Right kidney (tissue), 1 donor: ENCODE data around the gene BNIP5.

Experiments
- DNase-seq: peaks from one replicate; pipeline ENCODE4 v3.0.0-alpha.2; 2016

Gene BNIP5

DNA sequence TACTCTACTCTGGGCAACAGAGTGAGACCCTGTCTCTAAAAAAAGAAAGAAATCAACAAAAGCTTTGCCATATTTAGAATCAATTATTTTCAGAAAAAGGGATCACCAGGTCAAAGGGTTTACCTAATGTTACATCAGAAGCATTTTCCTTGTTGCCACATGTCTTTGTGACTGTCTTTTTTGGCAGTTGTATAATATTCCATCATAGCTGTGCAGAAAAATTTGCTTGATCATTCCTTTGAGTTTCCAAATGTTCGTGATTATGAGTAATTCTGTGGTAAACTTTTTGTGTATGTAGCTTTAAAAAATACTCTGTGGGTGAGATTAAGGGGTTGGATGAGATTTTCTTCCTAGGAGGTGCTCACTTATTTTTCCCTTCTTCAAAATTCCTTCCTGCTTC lies 40.4 kb downstream of the BNIP5 start:
- no peak for DNase-seq

DNA sequence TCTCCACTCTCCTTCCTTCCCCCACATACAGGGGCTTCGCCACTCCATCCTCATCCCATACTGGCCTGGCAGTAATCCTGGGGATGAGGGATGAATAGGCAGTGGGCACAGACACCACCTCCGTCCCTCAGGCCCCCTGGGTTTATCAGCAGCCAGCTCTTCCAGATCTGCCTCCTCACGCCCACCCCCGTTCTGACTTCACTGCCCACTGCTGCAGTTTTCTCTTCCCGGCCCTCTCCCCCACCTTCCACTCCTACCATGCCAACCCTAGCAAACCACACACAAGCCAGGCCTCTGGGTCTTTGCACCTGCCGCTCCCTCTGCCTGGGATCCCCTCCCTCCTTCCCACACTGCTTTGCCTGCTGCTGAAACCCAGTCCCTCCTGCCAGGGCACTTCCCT lies 44.5 kb downstream of the BNIP5 start:
- no peak for DNase-seq

DNA sequence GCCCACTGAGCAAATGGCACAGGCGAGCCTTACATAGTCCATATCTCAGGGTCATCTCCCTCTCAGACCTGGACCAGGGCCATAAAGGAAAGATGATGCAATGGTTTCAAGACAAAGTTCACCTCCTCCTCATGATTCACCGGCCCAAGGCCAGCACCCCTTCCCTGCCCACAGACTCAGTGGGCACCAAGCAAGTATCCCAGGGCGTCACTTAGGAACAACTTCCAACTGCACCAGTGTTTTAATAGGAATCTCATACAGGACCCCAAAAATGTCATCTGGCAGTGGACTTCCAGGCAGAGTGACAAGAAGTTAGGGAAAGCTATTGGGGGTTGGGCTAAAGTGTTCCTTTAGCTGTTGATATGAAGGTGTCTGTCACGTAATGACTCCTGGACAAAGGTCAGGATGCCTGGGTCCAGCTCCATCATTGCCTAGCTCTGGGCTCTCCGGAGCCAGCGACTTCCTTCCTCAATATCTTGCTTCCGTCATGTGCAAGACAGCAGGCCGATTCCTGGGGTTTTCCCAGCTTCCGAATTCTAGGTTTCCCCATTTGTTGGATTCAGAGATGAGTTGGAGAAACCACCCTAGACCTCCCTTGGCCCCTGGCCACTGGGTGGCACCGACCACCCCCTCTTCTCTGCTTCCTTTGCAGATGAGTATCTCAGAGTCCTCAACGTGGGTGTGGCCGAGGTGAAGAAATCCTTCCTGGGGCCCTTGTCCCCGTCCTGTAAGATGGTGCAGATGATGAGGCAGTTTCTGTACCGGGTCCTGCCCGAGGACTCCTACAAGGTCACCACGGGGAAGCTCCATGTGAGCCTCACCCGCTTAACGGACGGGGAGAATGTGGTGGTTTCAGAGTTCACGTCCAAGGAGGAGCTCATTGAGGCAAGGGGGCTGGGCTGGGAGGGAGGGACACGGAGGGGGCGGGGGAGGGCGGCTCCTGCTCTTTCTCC lies 45.7 kb downstream of the BNIP5 start:
- no peak for DNase-seq

DNA sequence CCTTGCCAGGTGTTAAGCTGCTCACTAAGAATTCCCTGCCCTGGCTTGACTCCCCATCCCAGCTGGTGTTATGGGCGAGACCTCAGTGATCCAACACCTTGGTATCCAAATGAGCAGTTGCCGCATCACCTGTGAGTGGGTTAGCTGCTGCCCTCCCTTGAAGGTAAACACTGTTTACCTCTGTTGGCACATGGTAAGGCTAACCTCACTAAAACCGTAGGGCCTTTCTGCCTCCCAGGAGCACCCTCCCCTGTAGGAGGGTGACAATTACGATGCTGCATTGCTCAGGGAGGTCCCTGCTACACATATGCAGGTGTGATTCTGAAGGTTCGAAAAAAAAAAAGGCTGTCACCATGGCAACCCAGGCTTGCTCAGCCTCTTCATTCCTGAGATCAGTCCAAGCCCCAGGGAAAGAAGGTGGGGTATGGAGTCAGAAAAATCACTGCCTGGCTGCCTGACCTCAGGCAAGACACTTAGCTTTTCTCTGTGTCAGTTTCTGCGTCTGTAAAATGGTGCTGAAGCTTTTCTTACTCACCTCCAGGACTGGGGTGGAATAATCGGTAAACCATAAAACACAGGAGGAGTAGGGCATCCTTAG lies 47.3 kb downstream of the BNIP5 start:
- DNase-seq, result no peak

DNA sequence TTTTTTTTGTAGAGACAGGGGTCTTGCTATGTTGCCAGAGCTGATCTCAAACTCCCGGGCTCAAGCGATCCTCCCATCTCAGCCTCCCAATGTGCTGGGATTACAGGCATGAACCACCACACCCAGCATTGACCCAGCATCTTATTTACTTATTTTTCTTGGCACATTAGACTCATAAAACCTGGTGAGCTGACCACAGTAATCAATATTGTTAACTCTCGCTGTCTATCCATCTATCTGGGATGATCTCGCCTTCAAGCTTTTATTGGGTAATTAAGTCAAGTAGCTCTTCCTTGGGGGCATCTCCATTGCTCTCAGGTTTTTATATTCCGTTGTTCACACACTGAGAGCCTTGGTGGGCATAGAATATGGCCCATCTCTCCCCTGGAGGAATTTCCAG lies 49.8 kb downstream of the BNIP5 start:
- no peak for DNase-seq

DNA sequence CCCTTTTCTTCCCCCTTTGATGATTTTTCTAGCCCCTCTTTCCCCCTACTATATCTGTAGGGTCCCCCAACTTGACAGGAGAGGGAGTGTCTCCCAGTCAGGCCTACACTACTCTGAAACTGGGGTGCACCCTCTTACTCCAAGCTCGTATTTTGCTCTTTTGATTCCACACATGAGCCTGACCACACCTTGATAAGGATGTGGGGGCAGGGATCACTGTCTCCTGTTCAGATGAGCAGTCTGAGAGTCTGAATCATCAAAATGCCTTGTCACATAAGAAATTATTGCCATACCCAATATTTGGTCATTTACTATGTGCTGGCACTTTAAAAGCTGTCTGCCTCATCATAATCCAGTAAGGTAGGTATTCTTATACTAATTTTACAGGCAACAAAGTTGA lies 50.9 kb downstream of the BNIP5 start:
- DNase-seq, result no peak

DNA sequence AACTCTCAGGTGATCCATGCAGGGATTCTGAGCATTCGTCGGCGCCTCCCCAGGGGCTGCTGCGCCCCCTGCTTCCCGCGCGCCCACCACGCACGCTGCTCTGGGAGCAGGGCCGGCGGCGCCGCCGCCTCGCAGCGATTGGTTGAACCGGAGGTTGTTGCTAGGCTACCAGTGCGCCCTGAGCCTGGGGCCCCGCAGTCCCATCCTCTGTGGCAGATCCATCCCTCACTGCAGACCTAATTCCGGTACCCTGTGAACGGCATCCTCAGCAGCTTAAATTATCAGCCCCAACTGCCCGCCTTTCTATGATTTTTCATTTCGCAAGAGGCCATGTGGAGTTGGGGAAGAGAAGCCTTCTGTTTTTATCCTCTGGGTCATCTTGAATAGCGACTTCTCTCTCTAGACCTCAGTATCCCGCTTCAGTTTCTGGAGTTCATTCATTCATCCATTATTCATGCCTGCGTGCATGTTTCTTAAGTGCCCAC lies 51.5 kb downstream of the BNIP5 start:
- no peak for DNase-seq

DNA sequence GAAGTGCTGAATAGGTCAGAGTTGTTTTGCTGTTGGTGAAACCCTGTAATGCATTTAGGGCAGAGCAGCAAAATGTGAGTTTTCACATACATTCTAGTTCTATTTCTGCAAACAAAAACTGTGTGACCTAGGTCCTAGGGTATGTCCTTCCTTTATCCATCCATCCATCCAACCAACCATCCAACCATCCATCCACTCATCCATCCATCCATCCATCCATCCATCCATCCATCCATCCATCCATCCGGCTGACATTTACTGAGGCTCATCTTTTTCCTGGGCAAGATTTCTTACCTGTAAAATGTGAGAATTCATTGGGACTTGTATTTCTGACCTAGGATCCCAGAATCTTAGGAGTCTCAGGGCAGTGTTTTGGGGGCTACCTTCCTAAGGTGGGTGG lies 52.3 kb downstream of the BNIP5 start:
- no peak for DNase-seq

DNA sequence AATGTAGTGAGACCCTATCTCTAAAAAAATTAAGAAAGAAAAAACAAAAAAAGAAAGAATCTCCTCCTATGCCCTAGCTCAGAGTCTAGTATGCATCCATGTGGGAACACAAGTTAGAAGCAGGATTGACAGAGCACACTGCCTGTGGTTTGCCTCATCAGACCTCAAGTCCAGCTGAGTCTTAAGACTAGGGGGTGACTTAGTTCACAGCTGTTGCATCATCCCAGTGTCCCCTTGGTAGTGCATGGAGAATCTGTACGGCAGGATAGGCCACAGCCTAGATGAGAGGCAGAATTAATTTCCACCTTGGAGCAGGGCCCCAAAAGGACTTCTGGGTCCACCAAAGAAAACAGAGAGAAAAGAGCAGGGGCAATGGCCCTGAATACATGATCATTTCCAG lies 53.1 kb downstream of the BNIP5 start:
- no peak for DNase-seq

DNA sequence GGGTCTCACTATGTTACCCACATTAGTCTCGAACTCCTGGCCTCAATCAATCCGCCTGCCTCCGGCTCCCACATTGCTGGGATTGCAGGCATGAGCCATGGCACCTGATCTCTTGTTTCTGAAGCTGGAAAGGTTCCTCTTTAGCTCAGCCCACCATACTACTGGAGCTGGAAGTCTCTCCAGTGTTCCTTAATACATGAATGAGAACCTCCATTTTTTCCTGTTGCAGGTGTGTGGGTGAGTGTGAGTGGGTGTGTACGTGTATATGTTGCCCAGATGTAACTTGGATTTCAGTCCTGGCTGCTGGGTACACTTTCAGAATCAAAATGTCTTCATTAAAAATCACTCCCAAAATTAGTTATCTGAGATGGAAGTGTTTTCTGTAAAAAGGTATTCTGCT lies 55.7 kb downstream of the BNIP5 start:
- no peak for DNase-seq

DNA sequence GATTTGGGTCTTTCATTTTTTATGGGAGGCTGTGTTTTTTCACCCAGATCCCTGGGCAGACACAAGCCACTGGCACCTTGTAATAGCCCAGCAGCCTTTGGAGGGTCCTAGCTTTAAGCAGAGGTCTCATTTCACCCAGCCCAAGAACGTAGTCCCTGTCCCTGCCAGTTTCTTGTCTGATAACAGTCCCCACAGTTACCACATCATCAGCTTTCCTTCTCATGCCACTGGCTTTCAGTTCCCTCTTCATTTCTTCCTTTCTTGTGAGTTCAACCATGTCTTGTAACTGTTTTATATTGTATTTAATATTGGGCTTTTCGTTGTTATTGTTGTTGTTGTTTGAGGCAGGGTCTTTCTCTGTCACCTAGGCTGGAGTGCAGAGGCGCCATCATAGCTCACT lies 56.2 kb downstream of the BNIP5 start:
- no peak for DNase-seq

DNA sequence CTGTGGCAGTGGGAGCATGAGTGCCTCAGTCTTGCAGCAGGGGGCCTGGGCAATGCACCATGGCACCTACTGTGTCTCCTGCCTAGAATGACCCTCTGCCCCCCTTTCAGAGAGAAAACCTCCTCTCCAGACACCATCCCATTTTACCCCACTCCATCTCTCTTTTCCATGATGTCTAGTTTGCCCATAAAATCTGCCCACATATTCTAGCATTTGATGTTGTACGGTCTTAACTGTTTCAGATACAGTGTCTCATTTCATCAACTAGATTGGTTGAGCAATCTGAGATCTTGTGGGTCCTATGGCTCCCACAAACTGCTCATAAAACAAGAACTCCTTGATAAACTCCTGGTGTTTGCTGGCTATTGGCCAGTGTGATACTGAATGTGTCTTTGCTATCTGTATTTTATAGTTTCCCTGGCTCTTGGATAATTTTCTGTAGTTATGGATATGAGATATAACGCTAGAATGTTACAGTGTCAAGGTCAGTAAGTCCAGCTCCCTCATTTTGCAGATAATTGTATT lies 58.7 kb downstream of the BNIP5 start:
- no peak for DNase-seq

DNA sequence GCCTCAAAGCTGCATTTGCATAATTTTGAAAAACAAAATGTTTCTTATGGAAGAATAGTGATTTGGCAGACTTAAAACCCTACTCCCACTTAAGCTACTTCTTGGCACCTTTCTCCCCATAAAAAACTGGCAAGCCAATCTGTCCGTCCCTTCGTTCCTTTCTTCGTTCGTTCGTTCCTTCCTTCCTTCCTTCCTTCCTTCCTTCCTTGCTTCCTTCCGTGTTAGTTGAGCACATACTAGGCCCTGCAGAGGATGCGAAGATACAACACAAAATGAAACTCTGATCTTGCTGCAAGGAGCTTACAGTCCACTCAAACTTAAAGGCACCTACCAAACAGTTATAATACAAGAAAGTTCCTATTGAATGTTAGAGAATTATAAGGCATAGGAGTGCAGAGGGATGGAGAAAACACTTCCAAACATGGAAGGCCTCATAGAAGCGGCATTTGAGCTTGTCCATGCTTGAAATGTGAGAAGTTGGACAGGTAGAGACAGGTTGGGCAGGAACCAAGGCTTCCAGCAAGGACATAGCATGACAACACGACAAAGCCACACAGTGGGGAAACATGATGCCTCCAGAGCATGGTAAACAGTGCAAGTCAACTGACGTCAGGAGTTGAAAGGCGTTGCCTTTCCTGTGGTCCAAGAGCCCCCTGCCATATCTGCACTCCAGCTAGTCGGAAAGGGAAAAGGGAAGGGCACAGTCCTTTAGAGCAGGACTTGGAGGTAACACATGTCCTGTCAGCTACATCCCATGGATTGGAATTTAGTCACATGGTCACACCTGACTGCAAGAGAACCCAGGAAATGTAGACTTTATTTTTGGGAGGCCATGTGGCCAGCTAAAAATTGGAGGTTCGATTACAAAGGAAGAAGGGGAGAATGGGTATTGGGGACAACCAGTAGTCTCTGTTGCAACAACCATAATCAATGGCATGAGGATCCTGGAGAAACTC lies 59.8 kb downstream of the BNIP5 start:
- no peak for DNase-seq

DNA sequence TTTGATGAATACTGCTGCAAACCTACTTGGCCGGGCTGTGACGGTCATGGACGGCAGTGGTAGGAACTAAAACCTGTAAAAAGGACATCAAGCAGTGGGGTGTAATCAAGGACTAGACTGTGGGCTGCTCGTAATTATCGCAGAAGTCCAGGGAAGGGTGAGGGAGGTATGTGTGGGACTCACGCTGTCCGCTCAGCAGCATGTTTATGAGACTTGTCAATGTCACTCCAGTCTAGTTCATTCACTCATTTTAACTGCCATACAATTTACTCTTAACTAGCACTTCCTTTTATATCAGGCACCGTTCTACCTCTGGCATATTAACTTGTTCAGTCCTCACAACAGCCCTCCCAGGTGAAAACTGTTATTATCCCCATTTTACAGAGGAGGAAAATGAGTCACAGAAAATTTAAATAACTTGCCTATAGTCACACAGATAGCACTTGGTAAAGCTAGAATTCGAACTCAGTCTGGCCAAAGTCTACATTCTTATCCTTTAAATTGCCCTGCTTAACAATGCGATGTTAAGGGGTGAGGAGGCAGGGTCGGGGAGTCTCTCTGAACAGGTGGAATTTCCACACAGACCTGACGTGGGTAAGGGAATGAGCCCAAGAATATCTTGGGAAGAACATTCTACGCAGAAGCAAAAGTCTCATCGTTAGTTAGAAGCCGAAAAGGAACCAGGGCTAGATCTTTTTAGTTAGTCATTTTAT lies 62.7 kb downstream of the BNIP5 start:
- DNase-seq, result no peak

DNA sequence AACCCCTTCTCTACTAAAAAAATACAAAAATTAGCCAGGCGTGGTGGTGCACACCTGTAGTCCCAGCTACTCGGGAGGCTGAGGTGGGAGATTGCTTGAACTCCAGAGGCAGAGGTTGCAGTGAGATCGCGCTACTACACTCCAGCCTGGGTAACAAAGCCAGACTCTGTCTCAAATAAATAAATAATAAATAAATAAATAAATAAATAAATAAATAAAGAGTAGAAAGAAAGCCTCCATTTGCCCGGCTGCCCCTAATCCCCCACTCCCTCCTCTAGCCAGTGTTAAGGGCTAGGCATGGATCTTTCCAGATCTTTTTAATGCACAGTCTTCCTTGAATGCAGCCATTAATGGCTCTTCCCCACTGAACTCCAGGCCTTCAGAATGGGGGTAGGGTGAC lies 63.6 kb downstream of the BNIP5 start:
- no peak for DNase-seq

DNA sequence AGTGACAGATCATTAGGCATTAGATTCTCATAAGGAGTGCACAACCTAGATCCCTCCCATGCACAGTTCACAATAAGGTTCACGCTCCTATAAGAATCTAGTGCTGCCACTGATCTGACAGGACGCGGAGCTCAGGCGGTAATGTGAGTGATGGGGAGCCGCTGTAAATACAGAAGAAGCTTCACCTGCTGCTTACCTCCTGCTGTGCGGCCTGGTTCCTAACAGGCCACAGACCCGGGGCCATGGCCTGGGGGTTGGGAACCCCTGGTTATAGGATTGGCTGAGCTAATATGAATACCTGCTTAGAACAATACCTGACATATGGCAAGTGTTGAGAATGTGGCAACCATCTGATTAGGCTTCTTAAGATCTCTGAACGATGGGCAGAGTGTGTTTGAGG lies 64.5 kb downstream of the BNIP5 start:
- no peak for DNase-seq

DNA sequence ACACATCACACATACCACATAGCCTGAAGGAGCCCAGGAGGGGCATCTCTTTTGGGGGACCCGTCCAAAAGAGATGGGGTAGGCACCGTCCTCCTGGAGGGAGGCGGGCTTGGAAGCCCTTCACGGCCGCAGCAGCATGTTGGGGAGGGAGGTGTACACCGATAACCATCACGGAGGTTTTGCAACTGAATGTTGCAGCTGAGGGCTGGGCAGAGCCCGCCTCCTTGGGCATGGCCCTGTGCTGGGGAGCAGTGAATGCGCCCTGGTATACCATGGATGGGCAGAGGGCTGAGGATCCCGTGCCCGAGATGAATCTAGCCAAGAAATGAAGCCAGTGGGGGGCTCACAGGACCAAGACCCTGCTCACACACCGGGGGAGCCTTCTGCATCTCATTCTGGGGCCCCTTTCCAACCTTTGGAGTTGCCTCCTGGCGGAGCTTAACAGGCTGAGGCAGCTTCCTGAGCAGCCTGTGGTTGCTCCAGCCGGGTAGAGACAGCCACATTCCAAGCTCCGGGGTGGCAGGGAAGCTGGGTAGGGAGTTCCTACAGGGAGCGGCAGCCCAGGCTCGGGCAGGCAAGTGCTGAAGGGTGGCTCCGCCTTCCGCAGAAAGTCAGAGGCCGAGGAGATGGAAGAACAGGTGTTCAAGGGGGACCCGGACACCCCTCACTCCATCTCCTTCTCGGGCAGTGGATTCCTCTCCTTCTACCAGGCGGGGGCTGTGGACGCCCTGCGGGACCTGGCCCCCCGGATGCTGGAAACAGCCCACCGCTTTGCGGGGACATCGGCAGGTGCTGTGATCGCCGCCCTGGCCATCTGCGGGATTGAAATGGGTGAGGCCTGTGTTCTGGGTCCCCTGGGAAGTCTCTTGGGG lies 66.6 kb downstream of the BNIP5 start, which contains the start of gene PNPLA1:
Gene PNPLA1 (plus strand): TSS at position 227 of the 872 bp plus-strand sequence. CDS start 400 bp downstream, at position 627.
- DNase-seq, result no peak

DNA sequence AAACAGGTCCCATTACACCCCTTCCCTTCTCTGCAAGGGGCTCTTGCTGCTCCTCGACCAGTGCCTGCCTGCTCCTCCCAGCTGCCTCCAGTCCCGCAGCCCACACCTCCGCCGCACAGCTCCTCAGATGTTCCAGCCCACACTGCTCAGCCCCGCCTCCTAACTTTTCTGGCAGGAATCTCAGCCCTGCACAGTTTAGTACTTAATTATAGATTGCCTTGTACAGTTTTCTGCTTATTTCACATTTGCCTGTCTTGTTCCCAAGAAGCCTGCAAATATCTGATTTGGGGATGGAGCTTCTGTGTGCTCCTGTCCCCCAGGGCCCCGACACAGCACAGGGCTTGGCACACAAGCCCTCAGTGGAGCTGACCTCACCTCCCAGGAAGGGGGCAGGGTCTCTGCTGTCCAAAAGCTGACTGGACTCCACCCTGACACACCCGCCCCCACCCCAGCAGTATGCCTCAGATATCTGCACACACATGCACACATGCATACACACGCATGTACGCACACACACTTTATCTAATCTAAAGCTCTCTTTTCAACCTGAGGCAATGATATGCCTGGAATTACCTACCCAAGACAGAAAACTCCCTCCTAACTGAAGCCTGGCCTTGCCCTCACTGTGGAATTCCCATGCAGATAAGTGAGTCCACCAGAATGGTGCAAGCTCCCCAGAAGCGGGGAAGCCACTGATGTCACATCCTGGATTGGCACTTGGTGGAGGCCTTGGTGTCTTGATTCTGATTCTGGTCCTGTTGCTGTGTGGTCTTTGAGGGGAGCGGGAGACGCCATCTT lies 68.0 kb downstream of the BNIP5 start:
- DNase-seq, result no peak

DNA sequence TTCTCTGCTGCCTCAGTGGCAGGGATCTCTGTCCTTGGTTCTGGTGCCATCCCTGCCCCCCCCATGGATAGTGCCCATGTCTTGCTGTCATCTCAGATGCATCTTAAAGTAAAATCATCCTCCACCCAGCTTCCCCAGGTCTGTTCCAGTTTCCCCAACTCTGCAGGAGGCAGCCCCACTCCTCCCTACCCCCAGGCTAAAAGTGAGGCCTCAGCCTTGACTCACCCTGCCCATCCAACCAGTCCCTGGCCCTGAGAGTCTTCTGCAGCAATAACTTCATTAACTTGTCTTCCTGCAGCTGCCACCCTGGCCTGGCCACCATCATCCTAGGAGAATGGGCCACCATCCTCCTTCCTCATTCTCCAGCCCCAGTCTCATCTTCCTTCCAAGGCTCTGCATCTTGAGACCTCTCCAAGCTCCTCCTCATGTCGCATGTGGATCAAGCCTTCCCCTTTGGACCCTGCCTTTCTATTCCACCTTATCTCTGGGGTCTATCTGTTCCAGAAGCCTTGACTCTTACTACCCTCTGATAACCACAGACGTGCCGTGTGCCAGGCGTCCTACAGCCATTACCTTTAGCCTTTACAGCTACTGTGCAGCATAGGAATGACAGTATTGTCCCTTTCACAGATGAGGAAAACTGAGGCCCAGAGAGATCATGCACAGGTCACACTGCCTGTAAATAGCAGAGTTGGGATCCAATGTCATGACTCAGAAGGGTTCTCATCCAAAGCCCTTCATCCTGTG lies 68.8 kb downstream of the BNIP5 start:
- no peak for DNase-seq
